ENCODE results near the gene ANAPC13.

ANAPC13 gene

GRCh38 chr3:134449277-134449676 lies 36.5 kb downstream of the ANAPC13 start:
- TF ChIP-seq CTCF (IDR thresholded peaks at IDR 0.05; ENCODE audit: insufficient read depth, low read length, poor library complexity, severe bottlenecking), result no peak
- TF ChIP-seq EZH2phosphoT487 (conservative IDR thresholded peaks at IDR 0.05; ENCODE audit: low read length), result no peak
- Histone ChIP-seq H3K4me2 (ENCODE audit: low read depth, low read length, poor library complexity, severe bottlenecking) (no peak overlapping the region), H3K27ac (ENCODE audit: low read depth, low read length) (no peak overlapping the region), H3K36me3 (ENCODE audit: low read length) (no peaks in the 10 kb centered on the region), H4K20me1 (ENCODE audit: low read depth, low read length) (no peaks in the 10 kb centered on the region), H3F3A (ENCODE audit: insufficient read depth) (no peaks in the 10 kb centered on the region), H3K9me3 (ENCODE audit: insufficient read depth, low read length) (no peaks in the 10 kb centered on the region), H2AFZ (ENCODE audit: low read depth, low read length, severe bottlenecking) (no peak overlapping the region), H3K9ac (ENCODE audit: low read length) (no peak overlapping the region), H3K4me3 (ENCODE audit: insufficient read depth, low read length, poor library complexity, severe bottlenecking) (no peak overlapping the region), H3K27me3 (ENCODE audit: low read length) (no peaks in the 10 kb centered on the region), H3K79me2 (ENCODE audit: insufficient read depth, low read length) (no peaks in the 10 kb centered on the region), H3K9me2 (replicated peaks; ENCODE audit: insufficient read depth, low read length) (no peaks in the 10 kb centered on the region)

- Histone ChIP-seq H3K79me2 (ENCODE audit: insufficient read depth, low read length) (no peaks in the 10 kb centered on the region), H3K9ac (ENCODE audit: low read length) (no peak overlapping the region), H3K27ac (ENCODE audit: low read depth, low read length) (no peak overlapping the region), H3K27me3 (ENCODE audit: low read length) (no peaks in the 10 kb centered on the region), H3K4me2 (ENCODE audit: low read depth, low read length, poor library complexity, severe bottlenecking) (no peak overlapping the region), H3K9me2 (replicated peaks; ENCODE audit: insufficient read depth, low read length) (no peaks in the 10 kb centered on the region), H3K4me3 (ENCODE audit: insufficient read depth, low read length, poor library complexity, severe bottlenecking) (no peak overlapping the region), H2AFZ (ENCODE audit: low read depth, low read length, severe bottlenecking) (no peak overlapping the region), H3K9me3 (ENCODE audit: insufficient read depth, low read length) (no peaks in the 10 kb centered on the region), H3K36me3 (ENCODE audit: low read length) (no peaks in the 10 kb centered on the region), H4K20me1 (ENCODE audit: low read depth, low read length) (no peaks in the 10 kb centered on the region), H3F3A (ENCODE audit: insufficient read depth) (no peaks in the 10 kb centered on the region)
- no peak for TF ChIP-seq CTCF (IDR thresholded peaks at IDR 0.05; ENCODE audit: insufficient read depth, low read length, poor library complexity, severe bottlenecking)
- TF ChIP-seq EZH2phosphoT487 (conservative IDR thresholded peaks at IDR 0.05; ENCODE audit: low read length), result no peak
Measured at GRCh38 chr3:134448664-134449063, 37.1 kb downstream of the ANAPC13 start.

- Histone ChIP-seq H2AFZ (ENCODE audit: low read depth, low read length, severe bottlenecking) (no peak overlapping the region), H3K9me2 (replicated peaks; ENCODE audit: insufficient read depth, low read length) (no peaks in the 10 kb centered on the region), H3K27ac (ENCODE audit: low read depth, low read length) (no peak overlapping the region), H3K4me2 (ENCODE audit: low read depth, low read length, poor library complexity, severe bottlenecking) (no peak overlapping the region), H4K20me1 (ENCODE audit: low read depth, low read length) (no peaks in the 10 kb centered on the region), H3K9ac (ENCODE audit: low read length) (no peak overlapping the region), H3K36me3 (ENCODE audit: low read length) (no peaks in the 10 kb centered on the region), H3K79me2 (ENCODE audit: insufficient read depth, low read length) (no peaks in the 10 kb centered on the region), H3K27me3 (ENCODE audit: low read length) (no peaks in the 10 kb centered on the region), H3K4me3 (ENCODE audit: insufficient read depth, low read length, poor library complexity, severe bottlenecking) (no peak overlapping the region), H3F3A (ENCODE audit: insufficient read depth) (no peaks in the 10 kb centered on the region), H3K9me3 (ENCODE audit: insufficient read depth, low read length) (no peaks in the 10 kb centered on the region)
- TF ChIP-seq CTCF (IDR thresholded peaks at IDR 0.05; ENCODE audit: insufficient read depth, low read length, poor library complexity, severe bottlenecking), result no peak
- TF ChIP-seq EZH2phosphoT487 (conservative IDR thresholded peaks at IDR 0.05; ENCODE audit: low read length), result no peak
Measured at GRCh38 chr3:134447351-134447750, 38.4 kb downstream of the ANAPC13 start.
